HCT116 (cell line): ENCODE measurements around the gene LCN15. TPM values are rescaled to one million over a fixed set of nuclear protein-coding genes. Genes with fewer than 3 reads are reported as not detected.
"Not testable (repeated sequence)": the region's sequence is repeated elsewhere in the genome, so short reads cannot be mapped to it uniquely, and the experiment has no call there.

Source experiments
- ATAC-seq: fragments of 200-7000 bp; cut with Tn5 transposase; 2 replicates; pipeline ENCODE4 v1.9.1; 2020; ENCODE audit warnings: mild to moderate bottlenecking, moderate library complexity
- BruUV-seq: library from RNA; stranded (reverse); fragments of 400-500 nt; replicated peaks from 2 replicates; lab custom pipeline; 2021; lab: Mats Ljungman, UMichigan
- CTCF ChIA-PET: fragments of 300-600 bp; sonication (Branson Sonifier 250); formaldehyde crosslinking; loops from one replicate; lab custom pipeline; 2021; ENCODE audit warnings: antibody characterized with exemption; lab: Charles Lee
- POLR2A ChIA-PET: fragments of 300-600, 350-600 bp; sonication (Branson Sonifier 250); formaldehyde crosslinking; loops from one replicate; lab custom pipeline; 2021; ENCODE audit warnings: antibody characterized with exemption; lab: Charles Lee
- RAD21 ChIA-PET, 2 experiments: fragments of 300-600 bp; sonication (Branson Sonifier 250); formaldehyde crosslinking; loops; one replicate each; lab custom pipeline; 2023; ENCODE audit warnings: low total read pairs in 2 of 2; ENCODE audit not compliant: uncharacterized antibody in 2 of 2, unreplicated experiment in 2 of 2, low non-redundant PET in 1 of 2; lab: Charles Lee
- DNase-seq: peaks from one replicate; pipeline ENCODE4 v3.0.0-alpha.2; 2010; ENCODE audit warnings: low read depth, low spot score
- H2AFZ ChIP-seq: fragments of 200-600 bp; shearing (Covaris generic), sonication (generic); 2 replicates; pipeline ENCODE4 v1.6.1; 2017; ENCODE audit warnings: low read depth, mixed run types, mixed read lengths, antibody characterized with exemption, low read length; ENCODE audit not compliant: poor library complexity, severe bottlenecking
- H3K27ac ChIP-seq: 2 replicates; pipeline ENCODE4 v1.5.1; 2012; ENCODE audit warnings: low read depth, low read length
- H3K27me3 ChIP-seq: fragments of 200-600 bp; sonication (generic); 2 replicates; pipeline ENCODE4 v1.6.1; 2016; ENCODE audit warnings: mixed run types, low read length, mixed read lengths; ENCODE audit not compliant: insufficient read depth
- H3K36me3 ChIP-seq, 2 experiments: fragments of 200-500 bp in 1 of 2; fragments of 200-600 bp in 1 of 2; sonication (Bioruptor generic) in 1 of 2; sonication (generic) in 1 of 2; 2 replicates each; pipeline versions ENCODE4 v1.5.1 to v1.6.1; 2014 to 2016; ENCODE audit warnings: low read length in 2 of 2, inconsistent platforms in 1 of 2, mixed read lengths in 1 of 2, mixed run types in 1 of 2; ENCODE audit not compliant: insufficient read depth in 2 of 2, control insufficient read depth in 1 of 2
- H3K4me1 ChIP-seq, 2 experiments: fragments of 200-600 bp in 1 of 2; sonication (generic) in 1 of 2; 2 replicates each; pipeline versions ENCODE4 v1.5.1 to v1.6.1; 2012 to 2017; ENCODE audit warnings: low read length in 2 of 2, inconsistent platforms in 1 of 2, mild to moderate bottlenecking in 1 of 2, mixed read lengths in 1 of 2, mixed run types in 1 of 2, moderate library complexity in 1 of 2; ENCODE audit not compliant: insufficient read depth in 2 of 2, control insufficient read depth in 1 of 2
- H3K4me2 ChIP-seq: fragments of 200-600 bp; sonication (generic); 2 replicates; pipeline ENCODE4 v1.6.1; 2017; ENCODE audit warnings: mixed run types, low read length, mixed read lengths
- H3K4me3 ChIP-seq, 2 experiments: fragments of 200-600 bp in 1 of 2; sonication (generic) in 1 of 2; replicated peaks in 1 of 2; 2 replicates each; pipeline ENCODE4 v1.5.1; 2011 to 2016; ENCODE audit warnings: low read length in 2 of 2, control low read depth in 1 of 2, low read depth in 1 of 2, mild to moderate bottlenecking in 1 of 2, mixed read lengths in 1 of 2, mixed run types in 1 of 2
- H3K79me2 ChIP-seq: fragments of 200-600 bp; sonication (generic); 2 replicates; pipeline ENCODE4 v1.6.1; 2017; ENCODE audit warnings: mild to moderate bottlenecking, mixed run types, low read length, moderate library complexity, mixed read lengths; ENCODE audit not compliant: insufficient read depth
- H3K9ac ChIP-seq: fragments of 200-600 bp; sonication (generic); 2 replicates; pipeline ENCODE4 v1.6.1; 2016; ENCODE audit warnings: low read length, mixed read lengths
- H3K9me2 ChIP-seq: fragments of 200-600 bp; sonication (generic), shearing (Covaris generic); 2 replicates; pipeline ENCODE4 v1.6.1; 2017; ENCODE audit warnings: mixed run types, mild to moderate bottlenecking, moderate library complexity; ENCODE audit not compliant: insufficient read depth
- H3K9me3 ChIP-seq, 2 experiments: fragments of 200-500 bp in 1 of 2; fragments of 200-600 bp in 1 of 2; sonication (Bioruptor generic) in 1 of 2; sonication (generic) in 1 of 2; 2 replicates each; pipeline ENCODE4 v1.6.1; 2014 to 2017; ENCODE audit warnings: low read length in 2 of 2, mixed read lengths in 2 of 2, inconsistent platforms in 1 of 2, low read depth in 1 of 2, mild to moderate bottlenecking in 1 of 2, mixed run types in 1 of 2, moderate library complexity in 1 of 2; ENCODE audit not compliant: control insufficient read depth in 1 of 2, insufficient read depth in 1 of 2
- H4K20me1 ChIP-seq: fragments of 200-600 bp; sonication (generic), shearing (Covaris generic); 2 replicates; pipeline ENCODE4 v1.6.1; 2017; ENCODE audit warnings: mixed run types, mild to moderate bottlenecking, moderate library complexity; ENCODE audit not compliant: insufficient read depth
- EGR1 ChIP-seq: IDR thresholded peaks from 2 replicates; pipeline ENCODE4 v1.6.1; 2012; ENCODE audit warnings: low read depth
- RAD21 ChIP-seq: IDR thresholded peaks from 2 replicates; pipeline ENCODE4 v1.6.1; 2012; ENCODE audit warnings: low read depth, mild to moderate bottlenecking
- SP1 ChIP-seq: IDR thresholded peaks from 2 replicates; pipeline ENCODE4 v1.6.1; 2012; ENCODE audit warnings: low read depth
- SRF ChIP-seq: IDR thresholded peaks from 2 replicates; pipeline ENCODE4 v1.6.1; 2012; ENCODE audit warnings: low read depth
- intact Hi-C: fragments of 100-400 bp; cut with micrococcal nuclease; formaldehyde crosslinking; loops from 2 replicates; pipeline ENCODE4 v1.10.0; 2022
- total RNA-seq: library from RNA; stranded (reverse); gene quantifications from one replicate; pipeline ENCODE4 v1.2.1, GENCODE V29; 2021; ENCODE audit not compliant: unreplicated experiment
- TF ChIP-seq, protein P1 (sequence below), 3 experiments: fragments of 200-600 bp in 1 of 3; sonication (generic) in 1 of 3; IDR thresholded peaks in 2 of 3; conservative IDR thresholded peaks in 1 of 3; 2 replicates each; pipeline ENCODE4 v1.5.1; 2012 to 2017; ENCODE audit warnings: low read depth in 2 of 3, low read length in 2 of 3, antibody characterized with exemption in 1 of 3, borderline replicate concordance in 1 of 3, control low read depth in 1 of 3, mild to moderate bottlenecking in 1 of 3, mixed read lengths in 1 of 3, mixed run types in 1 of 3, moderate library complexity in 1 of 3; ENCODE audit not compliant: insufficient read depth in 1 of 3

LCN15 gene
- total RNA-seq, 1 experiment from 2014 or later = 0.76 TPM

DNA sequence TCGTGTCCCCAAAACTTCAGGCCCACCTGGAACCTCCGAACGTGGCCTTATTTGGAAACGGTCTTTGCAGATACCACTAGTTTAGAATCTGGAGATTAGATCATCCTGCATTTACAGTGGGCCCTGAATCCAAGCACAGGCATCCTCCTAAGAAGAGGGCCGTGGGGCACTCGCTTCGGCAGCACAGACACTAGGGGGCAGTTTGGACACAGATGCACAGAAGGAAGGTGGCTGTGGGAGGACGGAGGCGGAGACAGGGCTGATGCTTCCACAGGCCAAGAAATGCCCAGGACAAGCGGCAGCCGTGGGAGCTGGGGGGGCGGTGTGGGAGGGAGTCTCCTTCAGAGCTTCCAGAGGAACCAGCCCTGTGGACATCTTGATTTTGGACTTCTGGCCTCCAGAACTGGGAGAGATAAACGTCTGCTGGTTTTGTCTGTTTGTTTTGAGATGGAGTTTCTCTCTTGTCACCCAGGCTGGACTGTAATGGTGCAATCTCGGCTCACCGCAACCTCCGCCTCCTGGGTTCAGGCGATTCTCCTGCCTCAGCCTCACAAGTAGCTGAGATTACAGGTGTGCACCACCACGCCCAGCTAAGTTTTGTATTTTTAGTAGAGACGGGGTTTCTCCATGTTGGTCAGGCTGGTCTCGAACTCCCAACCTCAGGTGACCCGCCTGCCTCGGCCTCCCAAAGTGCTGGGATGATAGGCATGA, 3.3 kb downstream of the LCN15 start:
- BruUV-seq, H4K20me1 ChIP-seq, H3K4me3 ChIP-seq, RAD21 ChIA-PET, H3K27me3 ChIP-seq, POLR2A ChIA-PET, H3K9me2 ChIP-seq, H3K36me3 ChIP-seq, intact Hi-C loops, H3K79me2 ChIP-seq, H3K9me3 ChIP-seq, H3K27ac ChIP-seq: not testable (repeated sequence)
- CTCF ChIA-PET = interaction anchor here (0.9 kb wide), 1 partner anchor 326 kb away, joined by 3 read pairs; the partner anchor contains the start of gene MAN1B1
- Histone ChIP-seq H3K9ac (0 out of 2 replicates have a peak overlapping the region, but pooled peaks have one; percentile 13), H2AFZ (peak overlapping the region; percentile 82), H3K4me1 (peaks cover 13 to 25% of the 10 kb centered on the region in 2 experiments; a peak in 3 of 4 replicates), H3K4me2 (peak overlapping the region; percentile 58)
- TF ChIP-seq, protein P1, sequence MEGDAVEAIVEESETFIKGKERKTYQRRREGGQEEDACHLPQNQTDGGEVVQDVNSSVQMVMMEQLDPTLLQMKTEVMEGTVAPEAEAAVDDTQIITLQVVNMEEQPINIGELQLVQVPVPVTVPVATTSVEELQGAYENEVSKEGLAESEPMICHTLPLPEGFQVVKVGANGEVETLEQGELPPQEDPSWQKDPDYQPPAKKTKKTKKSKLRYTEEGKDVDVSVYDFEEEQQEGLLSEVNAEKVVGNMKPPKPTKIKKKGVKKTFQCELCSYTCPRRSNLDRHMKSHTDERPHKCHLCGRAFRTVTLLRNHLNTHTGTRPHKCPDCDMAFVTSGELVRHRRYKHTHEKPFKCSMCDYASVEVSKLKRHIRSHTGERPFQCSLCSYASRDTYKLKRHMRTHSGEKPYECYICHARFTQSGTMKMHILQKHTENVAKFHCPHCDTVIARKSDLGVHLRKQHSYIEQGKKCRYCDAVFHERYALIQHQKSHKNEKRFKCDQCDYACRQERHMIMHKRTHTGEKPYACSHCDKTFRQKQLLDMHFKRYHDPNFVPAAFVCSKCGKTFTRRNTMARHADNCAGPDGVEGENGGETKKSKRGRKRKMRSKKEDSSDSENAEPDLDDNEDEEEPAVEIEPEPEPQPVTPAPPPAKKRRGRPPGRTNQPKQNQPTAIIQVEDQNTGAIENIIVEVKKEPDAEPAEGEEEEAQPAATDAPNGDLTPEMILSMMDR (IDR thresholded peaks at IDR 0.05 in 2 of 3, conservative IDR thresholded peaks at IDR 0.05 in 1 of 3; ENCODE audit: borderline replicate concordance in 1 of 3, insufficient read depth in 1 of 3, low read depth in 2 of 3, low read length in 2 of 3) = peak; percentile 56 to 83 (median 67); a peak in 5 of 6 replicates
- TF ChIP-seq RAD21 = peak; percentile 42; the same call in 1 of the 2 replicates
- DNase-seq (peak; percentile 56), ATAC-seq (peak; percentile 80)

DNA sequence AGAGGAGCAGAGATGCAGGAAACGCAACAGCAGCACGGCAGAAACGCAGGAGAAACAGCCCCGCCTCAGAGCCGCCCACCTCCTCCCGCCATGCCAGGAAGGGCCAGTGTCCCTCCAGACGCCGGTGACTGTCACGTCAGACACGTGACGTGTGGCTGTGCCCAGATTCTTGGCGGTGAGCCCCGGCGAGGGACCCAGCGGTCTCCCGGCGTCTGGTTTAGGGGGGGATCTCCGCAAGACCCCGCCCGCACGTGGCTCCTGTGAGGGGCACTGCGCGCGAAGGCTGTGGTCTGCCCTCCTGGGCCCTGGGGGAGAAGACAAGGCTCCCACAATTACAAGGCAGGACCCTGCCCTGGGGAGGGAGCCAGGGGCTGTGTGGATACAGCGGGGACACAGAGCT, 3.9 kb downstream of the LCN15 start:
- RAD21 ChIA-PET = no interaction called here

More for the DNA sequence above, 3.9 kb downstream of the LCN15 start:
- Histone ChIP-seq H3K9me3 (peaks cover 0 to 7% of the 10 kb centered on the region in 2 experiments; a peak in 2 of 4 replicates), H3K36me3 (no peaks in the 10 kb centered on the region), H3K27ac (no peak overlapping the region), H3K4me3 (no peak overlapping the region), H3K79me2 (no peaks in the 10 kb centered on the region), H3K4me2 (peak overlapping the region; percentile 58; the same call in 1 of the 2 replicates), H2AFZ (peak overlapping the region; percentile 82), H3K27me3 (no peaks in the 10 kb centered on the region), H3K9ac (no peak overlapping the region), H3K4me1 (peaks cover 13 to 25% of the 10 kb centered on the region in 2 experiments; a peak in 3 of 4 replicates), H4K20me1 (no peaks in the 10 kb centered on the region), H3K9me2 (no peaks in the 10 kb centered on the region)
- ChIA-PET CTCF (no interaction called here), POLR2A (no interaction called here)
- no TSS peak for BruUV-seq
- no peak for DNase-seq
- intact Hi-C loops = no loop called here
- ATAC-seq = peak; percentile 0; the same call in 1 of the 2 replicates
- TF ChIP-seq, protein P1 (IDR thresholded peaks at IDR 0.05 in 2 of 3, conservative IDR thresholded peaks at IDR 0.05 in 1 of 3; ENCODE audit: borderline replicate concordance in 1 of 3, insufficient read depth in 1 of 3, low read depth in 2 of 3, low read length in 2 of 3) = no peak
- no peak for TF ChIP-seq SP1
- no peak for TF ChIP-seq RAD21
- no peak for TF ChIP-seq SRF
- TF ChIP-seq EGR1 = no peak
- TF ChIP-seq, all 23 proteins: peak for 0
